ENCODE data around the gene ZNF324. TPM values are rescaled to one million over a fixed set of nuclear protein-coding genes. Genes with fewer than 3 reads are reported as not detected.

ZNF324 gene
- total and polyA plus RNA-seq, 2 of the 13 experiments (the other 11 are each of a cell fraction or from before 2014, with no cell fraction given) = 1.1 to 4.7 TPM

- TF ChIP-seq PAWR (CRISPR knock-in tag; IDR thresholded peaks at IDR 0.05; ENCODE audit: borderline replicate concordance) = no peak
- peak; percentile 81; the same call in 1 of the 2 replicates for TF ChIP-seq NFKB2 (CRISPR knock-in tag; IDR thresholded peaks at IDR 0.05; ENCODE audit: borderline replicate concordance)
- 0 out of 2 replicates have a peak, but pooled peaks have one; percentile 68 for TF ChIP-seq SMAD9 (CRISPR knock-in tag; IDR thresholded peaks at IDR 0.05)
- no peak; the same call in 1 of the 2 replicates for TF ChIP-seq ZNF430 (CRISPR knock-in tag; IDR thresholded peaks at IDR 0.05)
- peak; percentile 73; the same call in 1 of the 2 replicates for TF ChIP-seq ZNF782 (CRISPR knock-in tag; IDR thresholded peaks at IDR 0.05; ENCODE audit: borderline replicate concordance)
- TF ChIP-seq ZNF597 (CRISPR knock-in tag; IDR thresholded peaks at IDR 0.05) = 0 out of 2 replicates have a peak, but pooled peaks have one; percentile 49
- peak; percentile 24; the same call in 1 of the 2 replicates for TF ChIP-seq ZNF331 (CRISPR knock-in tag; IDR thresholded peaks at IDR 0.05)
- peak; percentile 59 for TF ChIP-seq RBM39 (IDR thresholded peaks at IDR 0.05; ENCODE audit: low read depth, low read length, poor library complexity, severe bottlenecking)
- TF ChIP-seq SRSF9 (IDR thresholded peaks at IDR 0.05; ENCODE audit: borderline replicate concordance, insufficient read depth, low read depth, low read length, poor library complexity, severe bottlenecking) = no peak
- TF ChIP-seq TP53 (CRISPR knock-in tag; conservative IDR thresholded peaks at IDR 0.05) = peak; percentile 70; the same call in 1 of the 2 replicates
- no peak; the same call in 1 of the 2 replicates for TF ChIP-seq PPARG (CRISPR knock-in tag; conservative IDR thresholded peaks at IDR 0.05)
- TF ChIP-seq, protein P1, sequence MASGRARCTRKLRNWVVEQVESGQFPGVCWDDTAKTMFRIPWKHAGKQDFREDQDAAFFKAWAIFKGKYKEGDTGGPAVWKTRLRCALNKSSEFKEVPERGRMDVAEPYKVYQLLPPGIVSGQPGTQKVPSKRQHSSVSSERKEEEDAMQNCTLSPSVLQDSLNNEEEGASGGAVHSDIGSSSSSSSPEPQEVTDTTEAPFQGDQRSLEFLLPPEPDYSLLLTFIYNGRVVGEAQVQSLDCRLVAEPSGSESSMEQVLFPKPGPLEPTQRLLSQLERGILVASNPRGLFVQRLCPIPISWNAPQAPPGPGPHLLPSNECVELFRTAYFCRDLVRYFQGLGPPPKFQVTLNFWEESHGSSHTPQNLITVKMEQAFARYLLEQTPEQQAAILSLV (CRISPR knock-in tag; IDR thresholded peaks at IDR 0.05; ENCODE audit: borderline replicate concordance) = peak; percentile 37; the same call in 1 of the 2 replicates
- no peak for TF ChIP-seq CEBPZ (IDR thresholded peaks at IDR 0.05; ENCODE audit: low read length)
- TF ChIP-seq, protein P2, sequence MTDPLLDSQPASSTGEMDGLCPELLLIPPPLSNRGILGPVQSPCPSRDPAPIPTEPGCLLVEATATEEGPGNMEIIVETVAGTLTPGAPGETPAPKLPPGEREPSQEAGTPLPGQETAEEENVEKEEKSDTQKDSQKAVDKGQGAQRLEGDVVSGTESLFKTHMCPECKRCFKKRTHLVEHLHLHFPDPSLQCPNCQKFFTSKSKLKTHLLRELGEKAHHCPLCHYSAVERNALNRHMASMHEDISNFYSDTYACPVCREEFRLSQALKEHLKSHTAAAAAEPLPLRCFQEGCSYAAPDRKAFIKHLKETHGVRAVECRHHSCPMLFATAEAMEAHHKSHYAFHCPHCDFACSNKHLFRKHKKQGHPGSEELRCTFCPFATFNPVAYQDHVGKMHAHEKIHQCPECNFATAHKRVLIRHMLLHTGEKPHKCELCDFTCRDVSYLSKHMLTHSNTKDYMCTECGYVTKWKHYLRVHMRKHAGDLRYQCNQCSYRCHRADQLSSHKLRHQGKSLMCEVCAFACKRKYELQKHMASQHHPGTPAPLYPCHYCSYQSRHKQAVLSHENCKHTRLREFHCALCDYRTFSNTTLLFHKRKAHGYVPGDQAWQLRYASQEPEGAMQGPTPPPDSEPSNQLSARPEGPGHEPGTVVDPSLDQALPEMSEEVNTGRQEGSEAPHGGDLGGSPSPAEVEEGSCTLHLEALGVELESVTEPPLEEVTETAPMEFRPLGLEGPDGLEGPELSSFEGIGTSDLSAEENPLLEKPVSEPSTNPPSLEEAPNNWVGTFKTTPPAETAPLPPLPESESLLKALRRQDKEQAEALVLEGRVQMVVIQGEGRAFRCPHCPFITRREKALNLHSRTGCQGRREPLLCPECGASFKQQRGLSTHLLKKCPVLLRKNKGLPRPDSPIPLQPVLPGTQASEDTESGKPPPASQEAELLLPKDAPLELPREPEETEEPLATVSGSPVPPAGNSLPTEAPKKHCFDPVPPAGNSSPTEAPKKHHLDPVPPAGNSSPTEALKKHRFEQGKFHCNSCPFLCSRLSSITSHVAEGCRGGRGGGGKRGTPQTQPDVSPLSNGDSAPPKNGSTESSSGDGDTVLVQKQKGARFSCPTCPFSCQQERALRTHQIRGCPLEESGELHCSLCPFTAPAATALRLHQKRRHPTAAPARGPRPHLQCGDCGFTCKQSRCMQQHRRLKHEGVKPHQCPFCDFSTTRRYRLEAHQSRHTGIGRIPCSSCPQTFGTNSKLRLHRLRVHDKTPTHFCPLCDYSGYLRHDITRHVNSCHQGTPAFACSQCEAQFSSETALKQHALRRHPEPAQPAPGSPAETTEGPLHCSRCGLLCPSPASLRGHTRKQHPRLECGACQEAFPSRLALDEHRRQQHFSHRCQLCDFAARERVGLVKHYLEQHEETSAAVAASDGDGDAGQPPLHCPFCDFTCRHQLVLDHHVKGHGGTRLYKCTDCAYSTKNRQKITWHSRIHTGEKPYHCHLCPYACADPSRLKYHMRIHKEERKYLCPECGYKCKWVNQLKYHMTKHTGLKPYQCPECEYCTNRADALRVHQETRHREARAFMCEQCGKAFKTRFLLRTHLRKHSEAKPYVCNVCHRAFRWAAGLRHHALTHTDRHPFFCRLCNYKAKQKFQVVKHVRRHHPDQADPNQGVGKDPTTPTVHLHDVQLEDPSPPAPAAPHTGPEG (CRISPR knock-in tag; IDR thresholded peaks at IDR 0.05) = peak; percentile 69; the same call in 1 of the 2 replicates
Observed at GRCh38 chr19:58475714-58476497, 9.0 kb downstream of the ZNF324 start, which contains the start of gene ZNF446 (continued).
